Caco-2 (cell line): ENCODE measurements around the gene NMB. TPM values are rescaled to one million over a fixed set of nuclear protein-coding genes. Genes with fewer than 3 reads are reported as not detected.
A peak's percentile ranks its signal among the peaks of the same experiment; 100 is the strongest.
"Not testable (repeated sequence)": the region's sequence is repeated elsewhere in the genome, so short reads cannot be mapped to it uniquely, and the experiment has no call there.

Experiments
- BruUV-seq: library from RNA; stranded (reverse); fragments of 400-500 nt; replicated peaks from 2 replicates; lab custom pipeline; 2021; lab: Mats Ljungman, UMichigan
- CTCF ChIA-PET: fragments of 300-600 bp; sonication (Branson Sonifier 250); formaldehyde crosslinking; loops from one replicate; lab custom pipeline; 2022; ENCODE audit warnings: antibody characterized with exemption; lab: Charles Lee
- POLR2A ChIA-PET: fragments of 300-600 bp; sonication (Branson Sonifier 250); formaldehyde crosslinking; loops from one replicate; lab custom pipeline; 2022; ENCODE audit warnings: antibody characterized with exemption; lab: Charles Lee
- DNase-seq, 2 experiments: peaks; one replicate each; pipeline versions ENCODE4 v3.0.0 to v3.0.0-alpha.2; 2020 to 2022
- H3K27me3 ChIP-seq: replicated peaks from 2 replicates; pipeline ENCODE4 v1.6.0; 2011; ENCODE audit warnings: low read length; ENCODE audit not compliant: control insufficient read depth, insufficient read depth
- H3K36me3 ChIP-seq: 2 replicates; pipeline ENCODE4 v1.5.1; 2011; ENCODE audit warnings: low read length; ENCODE audit not compliant: control insufficient read depth, insufficient read depth
- H3K4me1 ChIP-seq: fragments of 250-450 bp; sonication (Bioruptor Pico); 2 replicates; pipeline ENCODE4 v1.5.1; 2020; ENCODE audit warnings: mild to moderate bottlenecking
- H3K4me3 ChIP-seq: 2 replicates; pipeline ENCODE4 v1.5.1; 2011; ENCODE audit warnings: low read depth, mild to moderate bottlenecking, control low read depth, low read length
- H3K9me3 ChIP-seq: fragments of 250-450 bp; sonication (Bioruptor Pico); 2 replicates; pipeline ENCODE4 v1.5.1; 2020; ENCODE audit warnings: mild to moderate bottlenecking, moderate library complexity
- H3K27ac Mint-ChIP-seq: one replicate; pipeline ENCODE4 v1.8.0; 2022; ENCODE audit warnings: mixed read lengths; ENCODE audit not compliant: unreplicated experiment
- H3K27me3 Mint-ChIP-seq: one replicate; pipeline ENCODE4 v1.8.0; 2022; ENCODE audit warnings: mixed read lengths; ENCODE audit not compliant: insufficient read depth, unreplicated experiment
- H3K36me3 Mint-ChIP-seq: one replicate; pipeline ENCODE4 v1.8.0; 2022; ENCODE audit warnings: mild to moderate bottlenecking, mixed read lengths; ENCODE audit not compliant: insufficient read depth, unreplicated experiment
- H3K4me1 Mint-ChIP-seq: one replicate; pipeline ENCODE4 v1.8.0; 2022; ENCODE audit warnings: low read depth, mixed read lengths; ENCODE audit not compliant: unreplicated experiment
- H3K4me3 Mint-ChIP-seq: one replicate; pipeline ENCODE4 v1.8.0; 2022; ENCODE audit warnings: mild to moderate bottlenecking, moderate library complexity, mixed read lengths; ENCODE audit not compliant: unreplicated experiment
- H3K9me3 Mint-ChIP-seq: one replicate; pipeline ENCODE4 v1.8.0; 2022; ENCODE audit warnings: mixed read lengths; ENCODE audit not compliant: unreplicated experiment
- intact Hi-C: fragments of 100-400 bp; cut with micrococcal nuclease; formaldehyde crosslinking; loops from one replicate; pipeline ENCODE4 v1.10.0; 2022; ENCODE audit not compliant: unreplicated experiment
- total RNA-seq: library from RNA; stranded (reverse); gene quantifications from 2 replicates; pipeline ENCODE4 v1.2.3, GENCODE V29; 2022
- TF ChIP-seq, protein P1 (sequence below), 2 experiments: fragments of 200-600 bp in 1 of 2; IDR thresholded peaks; 1 replicate in 1 of 2; 2 replicates in 1 of 2; pipeline versions ENCODE4 v1.5.1 to v1.8.0; 2011 to 2022; ENCODE audit warnings: antibody characterized with exemption in 1 of 2, control low read depth in 1 of 2, inconsistent platforms in 1 of 2, low read depth in 1 of 2, low read length in 1 of 2, mild to moderate bottlenecking in 1 of 2, moderate library complexity in 1 of 2; ENCODE audit not compliant: insufficient read depth in 1 of 2, severe bottlenecking in 1 of 2, unreplicated experiment in 1 of 2

NMB gene
- total RNA-seq, 1 experiment from 2014 or later: 8.6 TPM

DNA sequence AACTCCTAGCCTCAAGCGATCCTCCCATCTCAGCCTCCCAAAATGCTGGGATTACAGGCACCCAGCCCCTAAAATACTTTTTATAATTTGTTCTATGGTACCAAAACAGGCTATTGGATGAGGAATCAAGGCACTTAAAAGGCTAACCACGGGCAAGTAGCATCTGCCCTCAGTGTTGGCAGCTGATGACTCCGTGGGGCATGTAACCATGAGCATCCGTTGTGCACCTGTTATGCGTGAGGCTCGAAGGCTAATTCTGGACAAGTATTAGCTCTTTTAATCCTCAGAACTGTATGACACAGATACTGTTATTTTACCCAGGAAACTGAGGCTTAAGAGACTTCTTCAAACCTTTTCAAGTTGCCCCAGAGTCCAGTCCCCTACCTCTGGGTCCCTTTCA lies 14.2 kb downstream of the NMB start:
- H3K27ac Mint-ChIP-seq: no peak overlapping the region
- H3K36me3 Mint-ChIP-seq: peaks cover 63% of the 10 kb centered on the region
- Histone ChIP-seq H3K4me3 (no peak overlapping the region), H3K4me1 (no peaks in the 10 kb centered on the region), H3K27me3 (no peaks in the 10 kb centered on the region), H3K36me3 (peaks cover 1% of the 10 kb centered on the region), H3K9me3 (no peaks in the 10 kb centered on the region)
- POLR2A ChIA-PET: no interaction called here
- H3K9me3 Mint-ChIP-seq: no peaks in the 10 kb centered on the region
- DNase-seq: no peak
- intact Hi-C loops: no loop called here
- BruUV-seq: no TSS peak
- no peaks in the 10 kb centered on the region for H3K4me1 Mint-ChIP-seq
- CTCF ChIA-PET: interaction anchor here (1.0 kb wide), 1 partner anchor 11 kb away, joined by 3 read pairs; no protein-coding TSS in a partner anchor
- TF ChIP-seq, protein P1, sequence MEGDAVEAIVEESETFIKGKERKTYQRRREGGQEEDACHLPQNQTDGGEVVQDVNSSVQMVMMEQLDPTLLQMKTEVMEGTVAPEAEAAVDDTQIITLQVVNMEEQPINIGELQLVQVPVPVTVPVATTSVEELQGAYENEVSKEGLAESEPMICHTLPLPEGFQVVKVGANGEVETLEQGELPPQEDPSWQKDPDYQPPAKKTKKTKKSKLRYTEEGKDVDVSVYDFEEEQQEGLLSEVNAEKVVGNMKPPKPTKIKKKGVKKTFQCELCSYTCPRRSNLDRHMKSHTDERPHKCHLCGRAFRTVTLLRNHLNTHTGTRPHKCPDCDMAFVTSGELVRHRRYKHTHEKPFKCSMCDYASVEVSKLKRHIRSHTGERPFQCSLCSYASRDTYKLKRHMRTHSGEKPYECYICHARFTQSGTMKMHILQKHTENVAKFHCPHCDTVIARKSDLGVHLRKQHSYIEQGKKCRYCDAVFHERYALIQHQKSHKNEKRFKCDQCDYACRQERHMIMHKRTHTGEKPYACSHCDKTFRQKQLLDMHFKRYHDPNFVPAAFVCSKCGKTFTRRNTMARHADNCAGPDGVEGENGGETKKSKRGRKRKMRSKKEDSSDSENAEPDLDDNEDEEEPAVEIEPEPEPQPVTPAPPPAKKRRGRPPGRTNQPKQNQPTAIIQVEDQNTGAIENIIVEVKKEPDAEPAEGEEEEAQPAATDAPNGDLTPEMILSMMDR (IDR thresholded peaks at IDR 0.05; ENCODE audit: insufficient read depth in 1 of 2, low read depth in 1 of 2, low read length in 1 of 2, severe bottlenecking in 1 of 2, unreplicated experiment in 1 of 2): no peak
- H3K27me3 Mint-ChIP-seq: no peaks in the 10 kb centered on the region
- no peak overlapping the region for H3K4me3 Mint-ChIP-seq

DNA sequence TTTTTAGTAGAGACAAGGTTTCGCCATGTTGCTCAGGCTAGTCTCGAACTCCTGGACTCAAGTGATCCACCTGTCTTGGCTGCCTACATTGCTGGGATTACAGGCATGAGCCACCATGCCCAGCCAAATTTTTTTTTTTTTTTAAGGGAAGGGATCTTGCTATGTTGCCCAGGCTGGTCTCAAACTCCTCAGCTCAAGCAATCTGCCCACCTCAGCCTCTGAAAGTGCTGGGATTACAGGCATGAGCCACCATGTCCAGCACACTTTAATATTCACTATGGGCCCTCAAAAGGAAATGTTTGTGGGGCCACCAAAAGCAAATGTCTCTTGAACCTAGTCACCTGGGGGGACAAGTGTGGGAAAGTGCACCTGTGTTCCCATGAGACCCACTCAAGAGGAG lies 15.4 kb downstream of the NMB start:
- H3K36me3 ChIP-seq, CTCF ChIA-PET, H3K27me3 ChIP-seq, H3K27me3 Mint-ChIP-seq, H3K27ac Mint-ChIP-seq, H3K4me1 ChIP-seq, POLR2A ChIA-PET, H3K9me3 ChIP-seq, H3K4me3 Mint-ChIP-seq, DNase-seq, intact Hi-C loops, BruUV-seq, H3K4me1 Mint-ChIP-seq, H3K9me3 Mint-ChIP-seq, H3K4me3 ChIP-seq: not testable (repeated sequence)
- H3K36me3 Mint-ChIP-seq: peaks cover 63% of the 10 kb centered on the region

DNA sequence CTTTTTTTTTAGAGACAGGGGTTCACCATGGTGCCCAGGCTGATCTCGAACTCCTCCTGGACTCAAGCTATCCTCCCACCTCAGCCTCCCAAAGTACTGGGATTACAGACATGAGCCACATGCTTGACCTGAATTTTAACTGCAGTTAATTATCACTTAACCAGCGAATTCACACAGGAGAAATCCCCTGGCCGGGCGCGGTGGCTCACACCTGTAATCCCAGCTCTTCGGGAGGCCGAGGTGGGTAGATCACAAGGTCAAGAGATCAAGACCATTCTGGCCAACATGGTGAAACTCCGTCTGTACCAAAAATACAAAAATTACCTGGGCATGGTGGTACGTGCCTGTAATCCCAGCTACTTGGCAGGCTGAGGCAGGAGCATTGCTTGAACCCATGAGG lies 16.1 kb downstream of the NMB start:
- H3K9me3 ChIP-seq, H3K36me3 ChIP-seq, H3K4me1 ChIP-seq, CTCF ChIA-PET, DNase-seq, POLR2A ChIA-PET, H3K4me3 Mint-ChIP-seq, H3K27me3 Mint-ChIP-seq, H3K27me3 ChIP-seq, H3K27ac Mint-ChIP-seq, H3K4me1 Mint-ChIP-seq, H3K9me3 Mint-ChIP-seq, intact Hi-C loops, BruUV-seq, H3K4me3 ChIP-seq: not testable (repeated sequence)
- H3K36me3 Mint-ChIP-seq: peaks cover 55% of the 10 kb centered on the region

DNA sequence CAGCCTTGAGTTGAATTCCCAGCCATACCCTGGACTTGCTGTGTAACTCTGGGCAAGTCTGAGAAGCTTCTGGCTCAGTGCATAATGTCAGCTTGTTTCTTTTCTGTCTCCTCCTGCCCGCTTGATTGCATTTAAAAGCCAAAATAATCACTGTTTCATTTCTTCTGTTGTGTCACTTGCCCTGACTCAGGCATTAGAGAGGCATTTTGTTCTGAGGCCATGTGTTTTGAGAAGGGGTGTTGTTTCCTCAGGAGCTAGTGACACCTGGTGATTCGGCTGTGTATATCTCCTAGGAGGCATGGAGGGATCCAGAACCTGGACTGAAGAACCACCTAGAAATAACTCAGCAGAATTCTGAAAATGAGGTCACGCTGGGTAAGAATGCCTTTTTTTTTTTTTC lies 19.9 kb downstream of the NMB start:
- CTCF ChIA-PET: interaction anchor here (0.8 to 2.5 kb wide), 5 partner anchors 16 to 290 kb away, joined by 4 to 25 read pairs (median 6); partner anchors contain the start of genes WDR73 and ZSCAN2
- Mint-ChIP-seq H3K27ac (peak overlapping the region; percentile 11), H3K27me3 (no peaks in the 10 kb centered on the region), H3K4me1 (no peaks in the 10 kb centered on the region), H3K36me3 (peaks cover 35% of the 10 kb centered on the region), H3K9me3 (no peaks in the 10 kb centered on the region), H3K4me3 (no peak overlapping the region)
- POLR2A ChIA-PET: interaction anchor here (0.7 to 1.3 kb wide), 2 partner anchors 16 to 49 kb away, joined by 3 to 6 read pairs; partner anchors contain the start of gene WDR73
- Histone ChIP-seq H3K27me3 (no peaks in the 10 kb centered on the region), H3K4me1 (no peaks in the 10 kb centered on the region), H3K4me3 (no peak overlapping the region), H3K9me3 (no peaks in the 10 kb centered on the region), H3K36me3 (no peaks in the 10 kb centered on the region)
- DNase-seq: peak; percentile 52 to 64
- BruUV-seq: no TSS peak
- intact Hi-C loops: loop anchor here (1.0 kb wide), 2 partner anchors 39 to 50 kb away; no protein-coding TSS in a partner anchor
- TF ChIP-seq, protein P1 (IDR thresholded peaks at IDR 0.05; ENCODE audit: insufficient read depth in 1 of 2, low read depth in 1 of 2, low read length in 1 of 2, severe bottlenecking in 1 of 2, unreplicated experiment in 1 of 2): peak; percentile 31 to 71
